Effector CD4-positive, alpha-beta T cell (primary cell): ENCODE results near the gene C5AR1.
A peak's percentile ranks its signal among the peaks of the same experiment; 100 is the strongest.
"Not testable (repeated sequence)": the region's sequence is repeated elsewhere in the genome, so short reads cannot be mapped to it uniquely, and the experiment has no call there.

ENCODE experiments used
- DNase-seq: peaks from one replicate; pipeline ENCODE4 v3.0.0-alpha.2; 2020
- total RNA-seq: gene quantifications from one replicate; lab custom pipeline; 2026; lab: John Stamatoyannopoulos, UW

C5AR1 gene
- 1.7 reads per million for total RNA-seq

GRCh38 chr19:47309608-47310007 is at the start of gene C5AR1:
C5AR1 (plus strand) TSS chr19:47309861; CDS start chr19:47309896, 35 bp downstream.
- DNase-seq: no peak

GRCh38 chr19:47260476-47260875 is 49.2 kb upstream of the C5AR1 start:
- DNase-seq: no peak

GRCh38 chr19:47261946-47262793 is 47.5 kb upstream of the C5AR1 start:
- DNase-seq: not testable (repeated sequence)

GRCh38 chr19:47264629-47265028 is 45.0 kb upstream of the C5AR1 start:
- DNase-seq: no peak

GRCh38 chr19:47266401-47266941 is 43.2 kb upstream of the C5AR1 start:
- DNase-seq: no peak

- no peak for DNase-seq
These were observed 42.3 kb upstream of the C5AR1 start for GRCh38 chr19:47267350-47267759.

- DNase-seq: no peak
These were observed 41.6 kb upstream of the C5AR1 start for GRCh38 chr19:47268028-47268427.

- DNase-seq: no peak
These were observed 40.1 kb upstream of the C5AR1 start for GRCh38 chr19:47269596-47269995.

- no peak for DNase-seq
These were observed 39.3 kb upstream of the C5AR1 start for GRCh38 chr19:47270408-47270807.

GRCh38 chr19:47271949-47272348 is 37.7 kb upstream of the C5AR1 start:
- DNase-seq: no peak

- peak; percentile 41 for DNase-seq
These were observed 37.0 kb upstream of the C5AR1 start for GRCh38 chr19:47272448-47273312.

GRCh38 chr19:47273313-47274070 is 36.2 kb upstream of the C5AR1 start:
- DNase-seq: peak; percentile 84

- DNase-seq: peak; percentile 100
These were observed 35.4 kb upstream of the C5AR1 start, which contains the start of gene INAFM1 for GRCh38 chr19:47274071-47274890. INAFM1 (plus strand) TSS chr19:47274885; CDS start chr19:47274920, 35 bp downstream.

GRCh38 chr19:47274891-47275761 is 34.5 kb upstream of the C5AR1 start:
- no peak for DNase-seq

GRCh38 chr19:47275791-47276461 is 33.7 kb upstream of the C5AR1 start:
- DNase-seq: no peak

- DNase-seq: not testable (repeated sequence)
These were observed 33.1 kb upstream of the C5AR1 start for GRCh38 chr19:47276513-47276912.

- DNase-seq: peak; percentile 49
These were observed 29.4 kb upstream of the C5AR1 start for GRCh38 chr19:47280183-47280797.

GRCh38 chr19:47283405-47284059 is 26.1 kb upstream of the C5AR1 start:
- no peak for DNase-seq
